ENCODE measurements around the gene CEP20. TPM values are rescaled to one million over a fixed set of nuclear protein-coding genes. Genes with fewer than 3 reads are reported as not detected.
"Not testable (repeated sequence)": the region's sequence is repeated elsewhere in the genome, so short reads cannot be mapped to it uniquely, and the experiment has no call there.

The CEP20 gene
- total RNA-seq, 4 donors from 2014 or later: 31.2 to 45.1 (median 39.5) TPM

- H3K27ac ChIP-seq: no peak overlapping the region
- H3K36me3 ChIP-seq: no peaks in the 10 kb centered on the region
- no peaks in the 10 kb centered on the region for H3K9me3 ChIP-seq
- H3K4me3 ChIP-seq: peak overlapping the region; percentile 48
- H3K4me1 ChIP-seq: peaks cover 19% of the 10 kb centered on the region
- no peak for TF ChIP-seq CTCF (IDR thresholded peaks at IDR 0.05)
- no peak for TF ChIP-seq POLR2A (IDR thresholded peaks at IDR 0.05)
- no peak for TF ChIP-seq EP300 (IDR thresholded peaks at IDR 0.05)
- no peak for TF ChIP-seq POLR2AphosphoS5 (IDR thresholded peaks at IDR 0.05)
- peaks cover 38% of the 10 kb centered on the region for H3K27me3 ChIP-seq
- DNase-seq (ENCODE audit: low spot score in 2 of 2): no peak
- WGBS: 62% methylated on average over 15 of the region's 15 CpGs
These were observed 33.3 kb downstream of the CEP20 start for GRCh38 chr16:15854906-15855703.

GRCh38 chr16:15854061-15854460 lies 34.3 kb downstream of the CEP20 start:
- Histone ChIP-seq H3K36me3 (no peaks in the 10 kb centered on the region), H3K27ac (peak overlapping the region; percentile 18), H3K27me3 (peaks cover 38% of the 10 kb centered on the region), H3K9me3 (no peaks in the 10 kb centered on the region), H3K4me1 (peaks cover 19% of the 10 kb centered on the region), H3K4me3 (peak overlapping the region; percentile 5)
- no peak for TF ChIP-seq POLR2AphosphoS5 (IDR thresholded peaks at IDR 0.05)
- no peak for TF ChIP-seq POLR2A (IDR thresholded peaks at IDR 0.05)
- no peak for TF ChIP-seq CTCF (IDR thresholded peaks at IDR 0.05)
- no peak for TF ChIP-seq EP300 (IDR thresholded peaks at IDR 0.05)
- WGBS: 39% methylated on average over 3 of the region's 3 CpGs
- DNase-seq (ENCODE audit: low spot score in 2 of 2): no peak

GRCh38 chr16:15853021-15853420 lies 35.4 kb downstream of the CEP20 start:
- no peak overlapping the region for H3K27ac ChIP-seq

GRCh38 chr16:15850555-15850954 lies 37.8 kb downstream of the CEP20 start:
- not testable (repeated sequence) for H3K9me3 ChIP-seq; H3K36me3 ChIP-seq; H3K4me1 ChIP-seq; DNase-seq (ENCODE audit: low spot score in 2 of 2); H3K4me3 ChIP-seq; H3K27ac ChIP-seq
- 92% methylated on average over 6 of the region's 6 CpGs for WGBS
- peaks cover 11% of the 10 kb centered on the region for H3K27me3 ChIP-seq

More at GRCh38 chr16:15853021-15853420, 35.4 kb downstream of the CEP20 start:
- Histone ChIP-seq H3K4me1 (peaks cover 14% of the 10 kb centered on the region), H3K36me3 (no peaks in the 10 kb centered on the region), H3K9me3 (no peaks in the 10 kb centered on the region), H3K4me3 (no peak overlapping the region), H3K27me3 (peaks cover 33% of the 10 kb centered on the region)
- no peak for DNase-seq (ENCODE audit: low spot score in 2 of 2)
- WGBS: 87% methylated on average over 4 of the region's 4 CpGs
- TF ChIP-seq POLR2A (IDR thresholded peaks at IDR 0.05) (no peak), CTCF (IDR thresholded peaks at IDR 0.05) (no peak), EP300 (IDR thresholded peaks at IDR 0.05) (no peak), POLR2AphosphoS5 (IDR thresholded peaks at IDR 0.05) (no peak)

GRCh38 chr16:15849209-15849981 lies 39.0 kb downstream of the CEP20 start:
- Histone ChIP-seq H3K27me3 (peaks cover 6% of the 10 kb centered on the region), H3K9me3 (no peaks in the 10 kb centered on the region), H3K27ac (no peak overlapping the region), H3K4me1 (no peaks in the 10 kb centered on the region), H3K36me3 (no peaks in the 10 kb centered on the region), H3K4me3 (no peak overlapping the region)
- TF ChIP-seq EP300 (IDR thresholded peaks at IDR 0.05): no peak
- no peak for TF ChIP-seq POLR2AphosphoS5 (IDR thresholded peaks at IDR 0.05)
- no peak for TF ChIP-seq POLR2A (IDR thresholded peaks at IDR 0.05)
- no peak for TF ChIP-seq CTCF (IDR thresholded peaks at IDR 0.05)
- 82% methylated on average over 12 of the region's 12 CpGs for WGBS
- peak in 1 of 2 donors; percentile 26 for DNase-seq (ENCODE audit: low spot score in 2 of 2)

Measured in suprapubic skin (tissue), 4 donors.